Spleen (tissue), 3 donors: Measurements from ENCODE around the gene ZNRF4.

Experiments used
- POLR2A ChIP-seq, 3 donors: fragments of 450-650 bp; IDR thresholded peaks; one replicate each; pipeline ENCODE4 v1.5.1; 2017; ENCODE audit warnings: antibody characterized with exemption in 3 of 3, mild to moderate bottlenecking in 1 of 3
- POLR2AphosphoS5 ChIP-seq, 3 donors: sonication (generic); formaldehyde crosslinking; IDR thresholded peaks; one replicate each; pipeline ENCODE4 v1.5.1; 2017; ENCODE audit warnings: antibody characterized with exemption in 3 of 3

GRCh38 chr19:5466072-5466471 is 10.9 kb downstream of the ZNRF4 start:
- no peak for TF ChIP-seq POLR2A (IDR thresholded peaks at IDR 0.05)
- no peak for TF ChIP-seq POLR2AphosphoS5 (IDR thresholded peaks at IDR 0.05)
